ENCODE results near the gene PDE3A. TPM values are rescaled to one million over a fixed set of nuclear protein-coding genes. Genes with fewer than 3 reads are reported as not detected.

The PDE3A gene
- total and polyA plus RNA-seq, 2 of the 4 experiments (the other 2 are of a cell fraction): 0.09 to 0.18 TPM

DNA sequence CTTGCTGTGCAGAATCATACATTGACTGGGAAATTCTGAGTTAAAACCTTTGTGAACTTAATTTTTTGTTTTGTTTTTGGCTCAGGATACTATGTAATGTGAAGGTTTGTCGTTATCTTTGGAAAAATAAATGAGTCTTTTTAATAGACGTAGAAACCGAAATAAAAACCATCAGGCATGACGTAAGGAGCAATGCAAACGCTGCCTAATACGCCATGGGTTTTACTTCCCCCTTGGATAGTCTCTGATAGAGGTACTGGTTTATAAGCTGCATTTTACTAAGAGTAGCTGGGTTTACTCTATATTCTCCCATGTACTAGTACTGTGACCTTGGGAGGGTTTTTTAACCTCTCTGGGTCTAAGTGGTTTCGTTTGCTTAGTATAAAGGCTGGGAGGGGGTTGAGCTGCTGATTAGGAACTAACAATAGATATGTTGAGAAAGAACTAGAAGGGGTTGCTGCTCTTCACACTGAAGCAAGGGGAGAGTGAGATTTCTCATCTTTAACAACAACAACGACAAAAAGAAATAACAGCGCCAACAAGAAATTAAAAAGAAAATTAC is 260.0 kb downstream of the PDE3A start:
- dilution Hi-C loops (cut with HindIII; ENCODE audit: low sequenced_read_pairs, unreplicated experiment): no loop called here
- intact Hi-C loops (cut with micrococcal nuclease): no loop called here
- Histone ChIP-seq H3K4me1 (ENCODE audit: control insufficient read depth, insufficient read depth, low read length) (no peaks in the 10 kb centered on the region; the same call in 1 of the 2 replicates), H3K9me3 (ENCODE audit: control insufficient read depth, insufficient read depth, low read length) (no peaks in the 10 kb centered on the region), H3K27me3 (ENCODE audit: control insufficient read depth, insufficient read depth, low read length) (no peaks in the 10 kb centered on the region), H2AFZ (replicated peaks; ENCODE audit: low read length, poor library complexity) (no peak overlapping the region), H3K9ac (ENCODE audit: low read depth, low read length) (no peak overlapping the region), H3K9me1 (ENCODE audit: insufficient read depth, low read length) (no peaks in the 10 kb centered on the region), H3K4ac (ENCODE audit: low read depth, low read length) (no peak overlapping the region), H3K79me1 (ENCODE audit: low read depth in 1 of 2, low read length in 2 of 2) (no peaks in the 10 kb centered on the region), H3K36me3 (ENCODE audit: control insufficient read depth, insufficient read depth, low read length) (no peaks in the 10 kb centered on the region), H3K14ac (replicated peaks; ENCODE audit: low read depth, low read length) (no peak overlapping the region), H4K5ac (ENCODE audit: low read depth, low read length) (no peak overlapping the region), H2BK120ac (ENCODE audit: low read depth, low read length) (no peak overlapping the region), H2BK20ac (ENCODE audit: low read depth, low read length) (no peak overlapping the region), H2AK9ac (replicated peaks; ENCODE audit: low read depth, low read length, poor library complexity) (no peak overlapping the region), H2AK5ac (ENCODE audit: low read depth, low read length) (no peak overlapping the region), H2BK15ac (ENCODE audit: low read depth, low read length) (no peak overlapping the region), H3K27ac (ENCODE audit: insufficient read depth, low read length) (no peak overlapping the region), H4K91ac (ENCODE audit: insufficient read depth, low read depth, low read length) (no peak overlapping the region), H3K4me3 (ENCODE audit: insufficient read depth, low read depth, low read length) (no peak overlapping the region), H3K23ac (ENCODE audit: low read depth, low read length) (no peak overlapping the region), H3K18ac (ENCODE audit: low read depth, low read length) (no peak overlapping the region), H4K20me1 (ENCODE audit: insufficient read depth, low read length) (no peaks in the 10 kb centered on the region), H3K56ac (ENCODE audit: extremely low read depth, insufficient read depth, low read length) (no peak overlapping the region), H2BK5ac (ENCODE audit: low read depth, low read length, poor library complexity, severe bottlenecking) (no peak overlapping the region), H4K8ac (ENCODE audit: low read depth in 2 of 2, low read length in 2 of 2) (no peak overlapping the region), H3K4me2 (ENCODE audit: low read depth, low read length) (no peak overlapping the region)
- WGBS, 2 experiments (ENCODE audit: extremely low coverage in 2 of 2, insufficient read length in 1 of 2): no CpG with 5 or more reads among the region's 9 CpGs
- BruUV-seq (replicated peaks): no TSS peak
- ATAC-seq (ENCODE audit: low read depth) (no peak), DNase-seq (no peak)
- in situ Hi-C loops (cut with MboI; ENCODE audit: low sequenced_read_pairs): loop anchor here (10.0 to 25.0 kb wide), 2 partner anchors 714 to 809 kb away; partner anchors contain the start of gene PYROXD1
- TF ChIP-seq, protein P1, sequence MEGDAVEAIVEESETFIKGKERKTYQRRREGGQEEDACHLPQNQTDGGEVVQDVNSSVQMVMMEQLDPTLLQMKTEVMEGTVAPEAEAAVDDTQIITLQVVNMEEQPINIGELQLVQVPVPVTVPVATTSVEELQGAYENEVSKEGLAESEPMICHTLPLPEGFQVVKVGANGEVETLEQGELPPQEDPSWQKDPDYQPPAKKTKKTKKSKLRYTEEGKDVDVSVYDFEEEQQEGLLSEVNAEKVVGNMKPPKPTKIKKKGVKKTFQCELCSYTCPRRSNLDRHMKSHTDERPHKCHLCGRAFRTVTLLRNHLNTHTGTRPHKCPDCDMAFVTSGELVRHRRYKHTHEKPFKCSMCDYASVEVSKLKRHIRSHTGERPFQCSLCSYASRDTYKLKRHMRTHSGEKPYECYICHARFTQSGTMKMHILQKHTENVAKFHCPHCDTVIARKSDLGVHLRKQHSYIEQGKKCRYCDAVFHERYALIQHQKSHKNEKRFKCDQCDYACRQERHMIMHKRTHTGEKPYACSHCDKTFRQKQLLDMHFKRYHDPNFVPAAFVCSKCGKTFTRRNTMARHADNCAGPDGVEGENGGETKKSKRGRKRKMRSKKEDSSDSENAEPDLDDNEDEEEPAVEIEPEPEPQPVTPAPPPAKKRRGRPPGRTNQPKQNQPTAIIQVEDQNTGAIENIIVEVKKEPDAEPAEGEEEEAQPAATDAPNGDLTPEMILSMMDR (conservative IDR thresholded peaks at IDR 0.05; ENCODE audit: low read depth, low read length): no peak
- TF ChIP-seq MXI1 (IDR thresholded peaks at IDR 0.05; ENCODE audit: borderline replicate concordance, low read depth, low read length) (no peak), FOS (IDR thresholded peaks at IDR 0.05; ENCODE audit: low read depth, low read length) (no peak), NFE2L2 (IDR thresholded peaks at IDR 0.05; ENCODE audit: low read depth, low read length) (no peak), ELK1 (IDR thresholded peaks at IDR 0.05; ENCODE audit: borderline replicate concordance, low read depth, low read length) (no peak), CEBPB (IDR thresholded peaks at IDR 0.05; ENCODE audit: low read depth, low read length) (no peak), RCOR1 (IDR thresholded peaks at IDR 0.05; ENCODE audit: insufficient replicate concordance, low read length) (no peak), MAFK (IDR thresholded peaks at IDR 0.05; ENCODE audit: low read depth, low read length) (no peak), BHLHE40 (IDR thresholded peaks at IDR 0.05; ENCODE audit: low read depth, low read length) (no peak), CHD1 (IDR thresholded peaks at IDR 0.05; ENCODE audit: low read depth, low read length) (no peak)
- POLR2A ChIA-PET (ENCODE audit: unreplicated experiment): no interaction called here
- CTCF ChIA-PET: interaction anchor here (0.6 kb wide), 1 partner anchor 91 kb away, joined by 3 read pairs; no protein-coding TSS in a partner anchor

Measured in IMR-90 (cell line).